ENCODE measurements around the gene KIF18A. TPM values are rescaled to one million over a fixed set of nuclear protein-coding genes. Genes with fewer than 3 reads are reported as not detected.

Gene KIF18A
- total and polyA plus RNA-seq, 9 of the 15 experiments (the other 6 are each of a cell fraction or from before 2014, with no cell fraction given), result 15.1 to 36.1 (median 24.3) TPM

GRCh38 chr11:28090052-28090749 is 17.8 kb downstream of the KIF18A start (continued):
- TF ChIP-seq, protein P1, sequence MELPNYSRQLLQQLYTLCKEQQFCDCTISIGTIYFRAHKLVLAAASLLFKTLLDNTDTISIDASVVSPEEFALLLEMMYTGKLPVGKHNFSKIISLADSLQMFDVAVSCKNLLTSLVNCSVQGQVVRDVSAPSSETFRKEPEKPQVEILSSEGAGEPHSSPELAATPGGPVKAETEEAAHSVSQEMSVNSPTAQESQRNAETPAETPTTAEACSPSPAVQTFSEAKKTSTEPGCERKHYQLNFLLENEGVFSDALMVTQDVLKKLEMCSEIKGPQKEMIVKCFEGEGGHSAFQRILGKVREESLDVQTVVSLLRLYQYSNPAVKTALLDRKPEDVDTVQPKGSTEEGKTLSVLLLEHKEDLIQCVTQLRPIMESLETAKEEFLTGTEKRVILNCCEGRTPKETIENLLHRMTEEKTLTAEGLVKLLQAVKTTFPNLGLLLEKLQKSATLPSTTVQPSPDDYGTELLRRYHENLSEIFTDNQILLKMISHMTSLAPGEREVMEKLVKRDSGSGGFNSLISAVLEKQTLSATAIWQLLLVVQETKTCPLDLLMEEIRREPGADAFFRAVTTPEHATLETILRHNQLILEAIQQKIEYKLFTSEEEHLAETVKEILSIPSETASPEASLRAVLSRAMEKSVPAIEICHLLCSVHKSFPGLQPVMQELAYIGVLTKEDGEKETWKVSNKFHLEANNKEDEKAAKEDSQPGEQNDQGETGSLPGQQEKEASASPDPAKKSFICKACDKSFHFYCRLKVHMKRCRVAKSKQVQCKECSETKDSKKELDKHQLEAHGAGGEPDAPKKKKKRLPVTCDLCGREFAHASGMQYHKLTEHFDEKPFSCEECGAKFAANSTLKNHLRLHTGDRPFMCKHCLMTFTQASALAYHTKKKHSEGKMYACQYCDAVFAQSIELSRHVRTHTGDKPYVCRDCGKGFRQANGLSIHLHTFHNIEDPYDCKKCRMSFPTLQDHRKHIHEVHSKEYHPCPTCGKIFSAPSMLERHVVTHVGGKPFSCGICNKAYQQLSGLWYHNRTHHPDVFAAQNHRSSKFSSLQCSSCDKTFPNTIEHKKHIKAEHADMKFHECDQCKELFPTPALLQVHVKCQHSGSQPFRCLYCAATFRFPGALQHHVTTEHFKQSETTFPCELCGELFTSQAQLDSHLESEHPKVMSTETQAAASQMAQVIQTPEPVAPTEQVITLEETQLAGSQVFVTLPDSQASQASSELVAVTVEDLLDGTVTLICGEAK (IDR thresholded peaks at IDR 0.05), result no peak
- TF ChIP-seq, protein P1 (CRISPR knock-in tag; IDR thresholded peaks at IDR 0.05), result no peak
- TF ChIP-seq ZNF778 (CRISPR knock-in tag; IDR thresholded peaks at IDR 0.05) (no peak), MAFF (IDR thresholded peaks at IDR 0.05; ENCODE audit: low read length) (peak; percentile 21; the same call in 1 of the 2 replicates), CEBPB (tag; IDR thresholded peaks at IDR 0.05) (no peak), STAT5A (IDR thresholded peaks at IDR 0.05; ENCODE audit: borderline replicate concordance, low read length) (no peak), C11orf30 (IDR thresholded peaks at IDR 0.05; ENCODE audit: low read depth) (peak; percentile 54)

All from K562 (cell line).